HepG2 (cell line): ENCODE measurements around the gene GGTLC2. TPM values are rescaled to one million over a fixed set of nuclear protein-coding genes. Genes with fewer than 3 reads are reported as not detected.

Experiments
- DNMT1 ChIP-seq: sonication (generic); formaldehyde crosslinking; IDR thresholded peaks from 2 replicates; pipeline ENCODE4 v1.5.1; 2020; ENCODE audit warnings: mild to moderate bottlenecking, missing genetic modification reagents
- GATAD2A ChIP-seq: IDR thresholded peaks from 2 replicates; pipeline ENCODE4 v1.6.1; 2016
- MAZ ChIP-seq, 2 experiments: sonication (generic) in 1 of 2; formaldehyde crosslinking in 1 of 2; IDR thresholded peaks; 2 replicates each; pipeline versions ENCODE4 v1.5.0 to v1.6.1; 2012 to 2020; ENCODE audit warnings: low read depth in 2 of 2, mild to moderate bottlenecking in 2 of 2, borderline replicate concordance in 1 of 2, improper control_type of control experiment in 1 of 2, low read length in 1 of 2, missing genetic modification reagents in 1 of 2, moderate library complexity in 1 of 2
- NR2F1 ChIP-seq, 2 experiments: fragments of 450-650 bp in 1 of 2; formaldehyde crosslinking in 1 of 2; IDR thresholded peaks; 2 replicates each; pipeline versions ENCODE4 v1.5.0 to v1.6.1; 2016 to 2020; ENCODE audit warnings: mild to moderate bottlenecking in 1 of 2, missing compliant biosample characterization in 1 of 2, missing genetic modification reagents in 1 of 2, moderate library complexity in 1 of 2
- NR2F6 ChIP-seq, 2 experiments: IDR thresholded peaks; 2 replicates each; pipeline ENCODE4 v1.6.1; 2016; ENCODE audit warnings: antibody characterized with exemption in 1 of 2, mild to moderate bottlenecking in 1 of 2
- SAP130 ChIP-seq: IDR thresholded peaks from 2 replicates; pipeline ENCODE4 v1.6.1; 2016; ENCODE audit warnings: low read depth
- SKI ChIP-seq: fragments of 450-650 bp; IDR thresholded peaks from one replicate; pipeline ENCODE4 v1.6.1; 2018; ENCODE audit warnings: mild to moderate bottlenecking; ENCODE audit not compliant: partially characterized antibody
- TP53 ChIP-seq: sonication (generic); formaldehyde crosslinking; conservative IDR thresholded peaks from 2 replicates; pipeline ENCODE4 v1.4.0; 2020; ENCODE audit warnings: missing genetic modification reagents
- ZFP36L1 ChIP-seq: sonication (generic); formaldehyde crosslinking; IDR thresholded peaks from 2 replicates; pipeline ENCODE4 v1.8.0; 2022; ENCODE audit warnings: mild to moderate bottlenecking, missing genetic modification reagents, moderate library complexity
- ZNF883 ChIP-seq: sonication (generic); formaldehyde crosslinking; IDR thresholded peaks from 2 replicates; pipeline ENCODE4 v1.5.1; 2020; ENCODE audit warnings: mild to moderate bottlenecking, missing genetic modification reagents; ENCODE audit errors: not compliant biosample characterization
- polyA plus RNA-seq, 8 experiments: library from polyadenylated mRNA; depleted of rRNA in 3 of 8; stranded (reverse) in 7 of 8; unstranded in 1 of 8; fragments of >200 nt; fragmentation: Illumina TruSeq in 4 of 8; extraction: Trizol in 4 of 8; gene quantifications; 2 replicates each; pipeline versions ENCODE4 v1.2.1 to v1.2.3, GENCODE V29; 2011 to 2016; ENCODE audit warnings: low read depth in 4 of 8, missing spikeins in 1 of 8, mixed read lengths in 1 of 8; ENCODE audit not compliant: insufficient read depth in 1 of 8
- total RNA-seq, 5 experiments: library from RNA; depleted of rRNA; stranded (reverse); fragments of >200 nt; fragmentation: Illumina TruSeq; extraction: Trizol; gene quantifications; 2 replicates each; pipeline ENCODE4 v1.2.3, GENCODE V29; 2016; ENCODE audit warnings: low read depth in 1 of 5
- TF ChIP-seq, protein P1 (sequence below): sonication (generic); formaldehyde crosslinking; IDR thresholded peaks from 2 replicates; pipeline ENCODE4 v1.4.0; 2020; ENCODE audit warnings: missing genetic modification reagents
- TF ChIP-seq, protein P2 (sequence below), 2 experiments: sonication (generic) in 1 of 2; formaldehyde crosslinking in 1 of 2; IDR thresholded peaks; 2 replicates each; pipeline versions ENCODE4 v1.5.1 to v1.6.1; 2011 to 2020; ENCODE audit warnings: borderline replicate concordance in 1 of 2, low read depth in 1 of 2, low read length in 1 of 2, mild to moderate bottlenecking in 1 of 2, missing genetic modification reagents in 1 of 2, moderate library complexity in 1 of 2

The GGTLC2 gene
- total and polyA plus RNA-seq, 2 of the 13 experiments (the other 11 are each of a cell fraction or from before 2014, with no cell fraction given): not detected

DNA sequence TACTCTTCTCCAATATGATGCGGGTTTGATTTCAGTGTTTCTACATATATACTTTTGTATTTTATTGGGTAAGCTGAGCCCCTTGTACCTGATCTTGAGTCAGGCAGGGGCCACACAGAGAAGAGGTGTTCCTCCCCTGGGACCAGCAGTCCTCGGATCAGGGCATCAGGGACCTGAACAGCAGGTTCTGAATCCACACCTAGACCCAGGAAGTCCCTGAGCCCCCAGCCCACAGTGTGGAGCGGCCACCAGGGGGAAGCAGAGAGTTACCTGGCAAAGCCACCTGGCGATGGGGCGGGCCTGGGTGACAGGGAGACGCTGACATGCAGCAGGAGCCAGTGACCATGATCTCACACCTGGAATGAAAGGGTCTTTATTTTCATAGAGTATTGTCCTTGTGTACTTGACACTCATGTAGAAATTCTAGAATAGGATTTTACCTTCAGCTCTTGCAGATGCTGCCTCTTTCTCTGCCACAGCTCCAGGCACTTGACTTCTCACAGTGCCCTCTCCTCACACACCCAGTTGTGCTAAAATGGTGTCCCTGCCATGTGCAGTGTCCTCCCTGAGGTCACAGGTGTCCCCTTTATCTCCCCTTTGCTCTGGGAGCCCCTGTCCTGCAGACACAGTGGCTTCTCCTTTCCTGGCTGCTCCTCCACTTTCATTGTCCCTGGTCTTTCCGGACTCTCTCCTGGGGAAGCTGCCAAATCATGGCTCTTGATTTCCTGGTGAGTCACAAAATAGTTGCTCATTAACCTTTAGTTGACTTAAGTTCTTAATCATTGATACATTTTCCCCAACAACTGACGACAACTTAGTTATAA, 48.5 kb downstream of the GGTLC2 start (continued):
- TF ChIP-seq, protein P1, sequence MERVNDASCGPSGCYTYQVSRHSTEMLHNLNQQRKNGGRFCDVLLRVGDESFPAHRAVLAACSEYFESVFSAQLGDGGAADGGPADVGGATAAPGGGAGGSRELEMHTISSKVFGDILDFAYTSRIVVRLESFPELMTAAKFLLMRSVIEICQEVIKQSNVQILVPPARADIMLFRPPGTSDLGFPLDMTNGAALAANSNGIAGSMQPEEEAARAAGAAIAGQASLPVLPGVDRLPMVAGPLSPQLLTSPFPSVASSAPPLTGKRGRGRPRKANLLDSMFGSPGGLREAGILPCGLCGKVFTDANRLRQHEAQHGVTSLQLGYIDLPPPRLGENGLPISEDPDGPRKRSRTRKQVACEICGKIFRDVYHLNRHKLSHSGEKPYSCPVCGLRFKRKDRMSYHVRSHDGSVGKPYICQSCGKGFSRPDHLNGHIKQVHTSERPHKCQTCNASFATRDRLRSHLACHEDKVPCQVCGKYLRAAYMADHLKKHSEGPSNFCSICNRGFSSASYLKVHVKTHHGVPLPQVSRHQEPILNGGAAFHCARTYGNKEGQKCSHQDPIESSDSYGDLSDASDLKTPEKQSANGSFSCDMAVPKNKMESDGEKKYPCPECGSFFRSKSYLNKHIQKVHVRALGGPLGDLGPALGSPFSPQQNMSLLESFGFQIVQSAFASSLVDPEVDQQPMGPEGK (CRISPR knock-in tag): 0 out of 2 replicates have a peak, but pooled peaks have one; percentile 43
- TF ChIP-seq, protein P2, sequence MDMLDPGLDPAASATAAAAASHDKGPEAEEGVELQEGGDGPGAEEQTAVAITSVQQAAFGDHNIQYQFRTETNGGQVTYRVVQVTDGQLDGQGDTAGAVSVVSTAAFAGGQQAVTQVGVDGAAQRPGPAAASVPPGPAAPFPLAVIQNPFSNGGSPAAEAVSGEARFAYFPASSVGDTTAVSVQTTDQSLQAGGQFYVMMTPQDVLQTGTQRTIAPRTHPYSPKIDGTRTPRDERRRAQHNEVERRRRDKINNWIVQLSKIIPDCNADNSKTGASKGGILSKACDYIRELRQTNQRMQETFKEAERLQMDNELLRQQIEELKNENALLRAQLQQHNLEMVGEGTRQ (IDR thresholded peaks at IDR 0.05; ENCODE audit: low read depth, low read length): no peak
- TF ChIP-seq, protein P2 (CRISPR knock-in tag; IDR thresholded peaks at IDR 0.05; ENCODE audit: borderline replicate concordance): no peak
- TF ChIP-seq NR2F1 (CRISPR knock-in tag; IDR thresholded peaks at IDR 0.05) (no peak), SAP130 (CRISPR knock-in tag) (no peak), ZNF883 (CRISPR knock-in tag) (peak; percentile 27), MAZ (IDR thresholded peaks at IDR 0.05; ENCODE audit: borderline replicate concordance, low read depth, low read length) (peak; percentile 70; the same call in 1 of the 2 replicates), MAZ (CRISPR knock-in tag; IDR thresholded peaks at IDR 0.05; ENCODE audit: low read depth) (no peak), DNMT1 (no peak), NR2F6 (IDR thresholded peaks at IDR 0.05) (no peak), NR2F6 (CRISPR knock-in tag; IDR thresholded peaks at IDR 0.05) (no peak), TP53 (no peak), ZFP36L1 (CRISPR knock-in tag) (no peak), GATAD2A (no peak), SKI (no peak)
